H1 (cell line): ENCODE results near the gene TRIM7.

Experiments used
- EZH2 ChIP-seq: fragments of 200-600 bp; sonication (generic); IDR thresholded peaks from 2 replicates; pipeline ENCODE4 v1.7.1; 2012; ENCODE audit warnings: low read depth, mild to moderate bottlenecking, moderate library complexity, low read length, inconsistent platforms; ENCODE audit not compliant: severe bottlenecking
- YY1 ChIP-seq: IDR thresholded peaks from 2 replicates; pipeline ENCODE4 v1.6.1; 2011; ENCODE audit warnings: low read depth, mild to moderate bottlenecking, low read length

DNA sequence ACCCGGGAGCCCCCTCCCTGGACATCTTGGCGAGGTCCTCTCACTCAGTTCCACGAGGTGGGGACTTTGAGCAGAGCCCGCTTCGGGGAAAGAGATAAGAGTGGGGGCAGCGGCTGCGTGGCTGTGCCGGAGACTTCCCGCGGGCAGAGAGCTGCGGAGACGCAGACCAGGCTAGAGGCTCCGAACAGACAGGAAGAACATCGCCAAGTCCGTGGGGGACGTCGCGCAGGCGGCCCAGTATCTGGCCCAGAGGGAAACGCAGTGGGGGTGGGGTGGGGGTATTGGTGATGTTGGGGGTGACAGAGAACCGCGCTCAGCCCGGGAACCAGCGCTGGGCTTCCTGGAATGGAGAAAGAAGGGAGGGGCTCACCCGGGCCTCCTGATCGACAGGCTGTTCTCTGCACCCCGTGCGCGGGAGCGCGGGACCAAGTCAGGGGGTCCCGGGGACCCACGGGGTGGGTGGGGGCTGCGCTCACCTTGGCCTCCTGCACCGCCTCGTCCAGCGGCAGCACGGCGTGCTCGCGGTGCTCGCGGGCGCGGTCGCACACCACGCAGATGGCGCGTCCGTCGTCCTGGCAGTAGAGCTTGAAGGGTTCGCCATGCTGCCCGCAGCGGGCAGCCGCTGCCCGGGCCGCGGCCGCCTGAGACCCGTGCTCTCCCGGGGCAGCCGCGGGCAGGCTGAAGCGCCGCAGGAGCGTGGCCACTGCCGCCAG, 727 bp downstream of the TRIM7 start:
- peak; percentile 15 for TF ChIP-seq EZH2
- TF ChIP-seq YY1: no peak
